Left colon (tissue), 2 donors: ENCODE measurements around the gene ZBTB7C. TPM values are rescaled to one million over a fixed set of nuclear protein-coding genes. Genes with fewer than 3 reads are reported as not detected.
A peak's percentile ranks its signal among the peaks of the same experiment; 100 is the strongest.

Experiments used
- ATAC-seq: fragments of 200-7000 bp; cut with Tn5 transposase; one replicate; pipeline ENCODE4 v1.9.1; 2020; ENCODE audit warnings: mild to moderate bottlenecking, moderate library complexity
- DNase-seq, 2 donors: peaks; one replicate each; pipeline ENCODE4 v3.0.0-alpha.2; 2020
- intact Hi-C, 2 donors: fragments of 100-400 bp; cut with DNase I in 1 of 2; cut with micrococcal nuclease in 1 of 2; formaldehyde crosslinking; loops; one replicate each; pipeline versions ENCODE4 v1.11.2 to v1.14.0; 2022; cut with DNase I, micrococcal nuclease
- total RNA-seq, 2 donors: library from RNA; stranded (reverse); fragmentation: NEBNext Ultra II Directional; extraction: Animal tissue kit (Norgen Biotek cat#: 25700); gene quantifications; one replicate each; pipeline ENCODE4 v1.2.1, GENCODE V29; 2021
- donor health status: DM: no; HTN: no; CAD: no.
- donor health status: DM: yes; HTN: yes; CAD: no.

Gene ZBTB7C
- total RNA-seq, 2 donors from 2014 or later: 52.1 to 53.4 TPM

- no peak for ATAC-seq
- intact Hi-C loops: no loop called here
Measured at GRCh38 chr18:48337053-48337452, 72.1 kb downstream of the ZBTB7C start.

GRCh38 chr18:48336332-48336731, 72.9 kb downstream of the ZBTB7C start:
- ATAC-seq (peak; percentile 50), DNase-seq (no peak)
- intact Hi-C loops: no loop called here

More at GRCh38 chr18:48337053-48337452, 72.1 kb downstream of the ZBTB7C start:
- no peak for DNase-seq

- DNase-seq: no peak
- intact Hi-C loops: no loop called here
Measured at GRCh38 chr18:48335829-48336228, 73.4 kb downstream of the ZBTB7C start.

GRCh38 chr18:48334845-48335244, 74.3 kb downstream of the ZBTB7C start:
- intact Hi-C loops: no loop called here
- DNase-seq: no peak
- ATAC-seq: no peak

More at GRCh38 chr18:48335829-48336228, 73.4 kb downstream of the ZBTB7C start:
- no peak for ATAC-seq

- ATAC-seq: no peak
- DNase-seq: no peak
- intact Hi-C loops: no loop called here
Measured at GRCh38 chr18:48333563-48333962, 75.6 kb downstream of the ZBTB7C start.

GRCh38 chr18:48330016-48330991, 78.9 kb downstream of the ZBTB7C start:
- intact Hi-C loops: no loop called here
- no peak for ATAC-seq
- DNase-seq: no peak

- ATAC-seq (no peak), DNase-seq (no peak)
- intact Hi-C loops: no loop called here
Measured at GRCh38 chr18:48328473-48329210, 80.5 kb downstream of the ZBTB7C start.

GRCh38 chr18:48326901-48327675, 82.1 kb downstream of the ZBTB7C start:
- no peak for ATAC-seq
- intact Hi-C loops: no loop called here
- DNase-seq: no peak

GRCh38 chr18:48325115-48325665, 84.0 kb downstream of the ZBTB7C start:
- intact Hi-C loops: no loop called here
- DNase-seq (no peak), ATAC-seq (no peak)

GRCh38 chr18:48324651-48325050, 84.5 kb downstream of the ZBTB7C start:
- intact Hi-C loops: no loop called here
- ATAC-seq (no peak), DNase-seq (no peak)

GRCh38 chr18:48323151-48323550, 86.0 kb downstream of the ZBTB7C start:
- DNase-seq (no peak), ATAC-seq (no peak)
- intact Hi-C loops: no loop called here

GRCh38 chr18:48321536-48321935, 87.6 kb downstream of the ZBTB7C start:
- DNase-seq (no peak), ATAC-seq (no peak)
- intact Hi-C loops: no loop called here

- DNase-seq: no peak
- intact Hi-C loops: no loop called here
- peak; percentile 9 for ATAC-seq
Measured at GRCh38 chr18:48321121-48321520, 88.1 kb downstream of the ZBTB7C start.

GRCh38 chr18:48320639-48320945, 88.6 kb downstream of the ZBTB7C start:
- ATAC-seq: peak; percentile 85

GRCh38 chr18:48319801-48320638, 89.2 kb downstream of the ZBTB7C start:
- peak; percentile 79 for ATAC-seq
- intact Hi-C loops: no loop called here
- peak in 1 of 2 donors; percentile 35 for DNase-seq

More at GRCh38 chr18:48320639-48320945, 88.6 kb downstream of the ZBTB7C start:
- peak in 1 of 2 donors; percentile 23 for DNase-seq
- intact Hi-C loops: no loop called here

GRCh38 chr18:48318436-48318835, 90.7 kb downstream of the ZBTB7C start:
- no peak for ATAC-seq
- intact Hi-C loops: no loop called here
- DNase-seq: no peak

GRCh38 chr18:48317781-48318381, 91.3 kb downstream of the ZBTB7C start:
- intact Hi-C loops: no loop called here
- DNase-seq (no peak), ATAC-seq (no peak)

GRCh38 chr18:48316177-48316576, 93.0 kb downstream of the ZBTB7C start:
- ATAC-seq: no peak
- no peak for DNase-seq
- intact Hi-C loops: no loop called here
